Measurements from ENCODE around the gene SCAI. TPM values are rescaled to one million over a fixed set of nuclear protein-coding genes. Genes with fewer than 3 reads are reported as not detected.

SCAI gene
- total RNA-seq, 1 experiment from 2014 or later, result 4.7 TPM

DNA sequence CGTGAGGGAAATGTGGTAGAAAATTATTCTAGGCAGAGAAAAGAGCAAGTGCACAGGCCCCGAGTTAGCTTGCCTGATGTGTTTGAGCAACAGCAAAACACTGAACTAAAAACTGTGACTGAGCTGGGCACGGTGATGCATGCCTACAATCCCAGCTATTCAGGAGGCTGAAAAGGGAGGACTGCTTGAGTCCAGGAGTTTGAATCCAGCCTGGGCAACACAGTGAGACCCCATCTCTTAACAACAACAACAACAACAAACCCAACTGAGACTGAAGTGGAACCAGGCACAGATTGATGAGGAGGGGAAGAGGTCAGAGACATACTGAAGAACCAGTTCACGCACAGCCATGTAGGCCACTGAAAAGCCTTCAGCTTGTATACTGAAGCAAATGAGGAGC lies 42.5 kb downstream of the SCAI start:
- intact Hi-C loops (cut with micrococcal nuclease; ENCODE audit: unreplicated experiment), result no loop called here
- Histone ChIP-seq H3K4me3 (ENCODE audit: low read depth in 2 of 2, low read length in 2 of 2) (no peak overlapping the region), H3K4me1 (ENCODE audit: control insufficient read depth, insufficient read depth, low read length) (no peaks in the 10 kb centered on the region), H3K27ac (ENCODE audit: low read length) (no peak overlapping the region), H3K9me3 (ENCODE audit: control insufficient read depth, insufficient read depth, low read depth, low read length) (no peaks in the 10 kb centered on the region), H3K36me3 (ENCODE audit: control insufficient read depth, insufficient read depth, low read length) (no peaks in the 10 kb centered on the region), H3K27me3 (ENCODE audit: control insufficient read depth, insufficient read depth, low read length) (no peaks in the 10 kb centered on the region)
- ChIA-PET CTCF (no interaction called here), POLR2A (interaction anchor here (0.6 to 0.7 kb wide), 2 partner anchors 140 to 238 kb away, joined by 3 to 15 read pairs; no protein-coding TSS in a partner anchor)
- TF ChIP-seq POLR2AphosphoS5 (IDR thresholded peaks at IDR 0.05; ENCODE audit: low read depth, low read length) (no peak), SIN3A (IDR thresholded peaks at IDR 0.05; ENCODE audit: borderline replicate concordance, insufficient read depth, low read depth, low read length) (no peak)
- ATAC-seq (no peak), DNase-seq (ENCODE audit: low read depth, low spot score) (no peak)
- in situ Hi-C loops (cut with HindIII; ENCODE audit: low pct_unique_long_range_greater_than_20kb, low sequenced_read_pairs), result no loop called here
- no TSS peak for BruUV-seq (replicated peaks)

DNA sequence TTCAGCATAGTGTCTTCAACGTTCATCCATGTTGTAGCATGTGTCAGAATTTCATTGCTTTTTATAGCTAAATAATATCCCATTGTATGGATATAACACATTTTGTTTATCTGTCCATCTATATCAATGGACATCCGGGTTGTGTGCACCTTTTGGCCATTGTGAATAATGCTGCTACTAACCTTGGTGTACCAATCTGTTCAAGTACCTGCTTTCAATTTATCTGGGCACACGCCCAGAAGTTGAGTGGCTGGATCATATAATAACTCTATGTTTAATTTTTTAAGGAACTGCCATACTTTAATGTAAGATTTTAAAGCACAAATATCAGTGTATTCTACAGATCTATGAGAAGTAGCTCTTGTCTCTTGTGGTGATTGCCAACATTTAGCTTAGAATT lies 43.5 kb downstream of the SCAI start:
- no peaks in the 10 kb centered on the region for H3K4me1 ChIP-seq (ENCODE audit: control insufficient read depth, insufficient read depth, low read length)
- no TSS peak for BruUV-seq (replicated peaks)
- no peak for DNase-seq (ENCODE audit: low read depth, low spot score)
- intact Hi-C loops (cut with micrococcal nuclease; ENCODE audit: unreplicated experiment) (loop anchor here (2.0 kb wide), 1 partner anchor 37 kb away; no protein-coding TSS in a partner anchor), in situ Hi-C loops (cut with HindIII; ENCODE audit: low pct_unique_long_range_greater_than_20kb, low sequenced_read_pairs) (no loop called here)
- H3K27me3 ChIP-seq (ENCODE audit: control insufficient read depth, insufficient read depth, low read length), result no peaks in the 10 kb centered on the region
- no peak overlapping the region for H3K4me3 ChIP-seq (ENCODE audit: low read depth in 2 of 2, low read length in 2 of 2)
- H3K27ac ChIP-seq (ENCODE audit: low read length), result no peak overlapping the region
- CTCF ChIA-PET, result no interaction called here
- no peaks in the 10 kb centered on the region for H3K36me3 ChIP-seq (ENCODE audit: control insufficient read depth, insufficient read depth, low read length)
- POLR2A ChIA-PET, result no interaction called here
- TF ChIP-seq, protein P1, sequence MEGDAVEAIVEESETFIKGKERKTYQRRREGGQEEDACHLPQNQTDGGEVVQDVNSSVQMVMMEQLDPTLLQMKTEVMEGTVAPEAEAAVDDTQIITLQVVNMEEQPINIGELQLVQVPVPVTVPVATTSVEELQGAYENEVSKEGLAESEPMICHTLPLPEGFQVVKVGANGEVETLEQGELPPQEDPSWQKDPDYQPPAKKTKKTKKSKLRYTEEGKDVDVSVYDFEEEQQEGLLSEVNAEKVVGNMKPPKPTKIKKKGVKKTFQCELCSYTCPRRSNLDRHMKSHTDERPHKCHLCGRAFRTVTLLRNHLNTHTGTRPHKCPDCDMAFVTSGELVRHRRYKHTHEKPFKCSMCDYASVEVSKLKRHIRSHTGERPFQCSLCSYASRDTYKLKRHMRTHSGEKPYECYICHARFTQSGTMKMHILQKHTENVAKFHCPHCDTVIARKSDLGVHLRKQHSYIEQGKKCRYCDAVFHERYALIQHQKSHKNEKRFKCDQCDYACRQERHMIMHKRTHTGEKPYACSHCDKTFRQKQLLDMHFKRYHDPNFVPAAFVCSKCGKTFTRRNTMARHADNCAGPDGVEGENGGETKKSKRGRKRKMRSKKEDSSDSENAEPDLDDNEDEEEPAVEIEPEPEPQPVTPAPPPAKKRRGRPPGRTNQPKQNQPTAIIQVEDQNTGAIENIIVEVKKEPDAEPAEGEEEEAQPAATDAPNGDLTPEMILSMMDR (IDR thresholded peaks at IDR 0.05), result no peak
- TF ChIP-seq, protein P2, sequence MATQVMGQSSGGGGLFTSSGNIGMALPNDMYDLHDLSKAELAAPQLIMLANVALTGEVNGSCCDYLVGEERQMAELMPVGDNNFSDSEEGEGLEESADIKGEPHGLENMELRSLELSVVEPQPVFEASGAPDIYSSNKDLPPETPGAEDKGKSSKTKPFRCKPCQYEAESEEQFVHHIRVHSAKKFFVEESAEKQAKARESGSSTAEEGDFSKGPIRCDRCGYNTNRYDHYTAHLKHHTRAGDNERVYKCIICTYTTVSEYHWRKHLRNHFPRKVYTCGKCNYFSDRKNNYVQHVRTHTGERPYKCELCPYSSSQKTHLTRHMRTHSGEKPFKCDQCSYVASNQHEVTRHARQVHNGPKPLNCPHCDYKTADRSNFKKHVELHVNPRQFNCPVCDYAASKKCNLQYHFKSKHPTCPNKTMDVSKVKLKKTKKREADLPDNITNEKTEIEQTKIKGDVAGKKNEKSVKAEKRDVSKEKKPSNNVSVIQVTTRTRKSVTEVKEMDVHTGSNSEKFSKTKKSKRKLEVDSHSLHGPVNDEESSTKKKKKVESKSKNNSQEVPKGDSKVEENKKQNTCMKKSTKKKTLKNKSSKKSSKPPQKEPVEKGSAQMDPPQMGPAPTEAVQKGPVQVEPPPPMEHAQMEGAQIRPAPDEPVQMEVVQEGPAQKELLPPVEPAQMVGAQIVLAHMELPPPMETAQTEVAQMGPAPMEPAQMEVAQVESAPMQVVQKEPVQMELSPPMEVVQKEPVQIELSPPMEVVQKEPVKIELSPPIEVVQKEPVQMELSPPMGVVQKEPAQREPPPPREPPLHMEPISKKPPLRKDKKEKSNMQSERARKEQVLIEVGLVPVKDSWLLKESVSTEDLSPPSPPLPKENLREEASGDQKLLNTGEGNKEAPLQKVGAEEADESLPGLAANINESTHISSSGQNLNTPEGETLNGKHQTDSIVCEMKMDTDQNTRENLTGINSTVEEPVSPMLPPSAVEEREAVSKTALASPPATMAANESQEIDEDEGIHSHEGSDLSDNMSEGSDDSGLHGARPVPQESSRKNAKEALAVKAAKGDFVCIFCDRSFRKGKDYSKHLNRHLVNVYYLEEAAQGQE (IDR thresholded peaks at IDR 0.05; ENCODE audit: insufficient read depth in 1 of 2, low read depth in 2 of 2, low read length in 1 of 2), result no peak
- no peak for TF ChIP-seq POLR2AphosphoS5 (IDR thresholded peaks at IDR 0.05; ENCODE audit: low read depth, low read length)
- no peak for TF ChIP-seq SIN3A (IDR thresholded peaks at IDR 0.05; ENCODE audit: borderline replicate concordance, insufficient read depth, low read depth, low read length)
- no peak for TF ChIP-seq TCF7L2 (IDR thresholded peaks at IDR 0.05; ENCODE audit: low read depth, low read length)
- no peaks in the 10 kb centered on the region for H3K9me3 ChIP-seq (ENCODE audit: control insufficient read depth, insufficient read depth, low read depth, low read length)
- ATAC-seq, result no peak

DNA sequence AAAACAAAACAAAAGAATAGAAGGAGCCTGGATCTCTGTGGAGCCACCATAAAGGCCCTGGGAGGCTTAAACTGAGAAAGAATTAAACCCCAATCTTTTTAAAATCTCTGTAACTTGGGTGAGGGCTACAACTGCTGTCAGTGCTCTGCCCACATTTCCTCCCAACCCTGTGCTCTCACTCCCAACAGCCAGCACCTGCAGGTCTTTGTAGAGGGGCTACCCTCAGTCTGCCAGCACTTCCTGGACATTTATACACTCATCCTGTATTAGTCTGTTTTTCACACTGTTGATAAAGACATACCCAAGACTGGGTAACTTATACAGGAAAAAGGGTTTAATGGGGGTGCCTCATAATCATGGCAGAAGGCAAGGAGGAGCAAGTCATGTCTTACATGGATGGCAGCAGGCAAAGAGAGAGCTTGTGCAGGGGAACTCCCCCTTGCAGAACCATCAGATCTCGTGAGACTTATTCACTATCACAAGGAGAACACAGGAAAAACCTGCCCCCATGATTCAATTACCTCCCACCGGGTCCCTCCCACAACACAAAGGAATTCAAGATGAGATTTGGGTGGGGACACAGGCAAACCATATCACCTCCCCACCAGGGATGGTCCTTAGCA lies 47.4 kb downstream of the SCAI start:
- CTCF ChIA-PET, result no interaction called here
- POLR2A ChIA-PET, result no interaction called here
- DNase-seq (ENCODE audit: low read depth, low spot score), result no peak
- TF ChIP-seq TCF7L2 (IDR thresholded peaks at IDR 0.05; ENCODE audit: low read depth, low read length) (no peak), POLR2AphosphoS5 (IDR thresholded peaks at IDR 0.05; ENCODE audit: low read depth, low read length) (no peak), SIN3A (IDR thresholded peaks at IDR 0.05; ENCODE audit: borderline replicate concordance, insufficient read depth, low read depth, low read length) (no peak)
- TF ChIP-seq, protein P2 (IDR thresholded peaks at IDR 0.05; ENCODE audit: insufficient read depth in 1 of 2, low read depth in 2 of 2, low read length in 1 of 2), result no peak
- TF ChIP-seq, protein P1 (IDR thresholded peaks at IDR 0.05), result no peak
- in situ Hi-C loops (cut with HindIII; ENCODE audit: low pct_unique_long_range_greater_than_20kb, low sequenced_read_pairs) (no loop called here), intact Hi-C loops (cut with micrococcal nuclease; ENCODE audit: unreplicated experiment) (no loop called here)
- H3K27ac ChIP-seq (ENCODE audit: low read length), result no peak overlapping the region
- no peaks in the 10 kb centered on the region for H3K4me1 ChIP-seq (ENCODE audit: control insufficient read depth, insufficient read depth, low read length)
- no peaks in the 10 kb centered on the region for H3K27me3 ChIP-seq (ENCODE audit: control insufficient read depth, insufficient read depth, low read length)
- H3K4me3 ChIP-seq (ENCODE audit: low read depth in 2 of 2, low read length in 2 of 2), result no peak overlapping the region
- H3K36me3 ChIP-seq (ENCODE audit: control insufficient read depth, insufficient read depth, low read length), result no peaks in the 10 kb centered on the region
- ATAC-seq, result no peak
- no TSS peak for BruUV-seq (replicated peaks)
- H3K9me3 ChIP-seq (ENCODE audit: control insufficient read depth, insufficient read depth, low read depth, low read length), result no peaks in the 10 kb centered on the region

Data from Panc1 (cell line).